B cell (primary cell): ENCODE data around the gene POLR2A. TPM values are rescaled to one million over a fixed set of nuclear protein-coding genes. Genes with fewer than 3 reads are reported as not detected.

Source experiments
- ATAC-seq: fragments of 200-7000 bp; cut with Tn5 transposase; one replicate; pipeline ENCODE4 v1.10.0; 2021; ENCODE audit warnings: low read depth, mild to moderate bottlenecking, moderate number of reproducible peaks, moderate library complexity
- CTCF ChIA-PET: fragments of 350-600 bp; sonication (Branson Sonifier 250); formaldehyde crosslinking; loops from one replicate; lab custom pipeline; 2021; ENCODE audit warnings: antibody characterized with exemption, inconsistent platforms; lab: Charles Lee
- POLR2A ChIA-PET: fragments of 350-600 bp; sonication (Branson Sonifier 250); formaldehyde crosslinking; loops from one replicate; lab custom pipeline; 2021; ENCODE audit warnings: antibody characterized with exemption; lab: Charles Lee
- DNase-seq: peaks from one replicate; pipeline ENCODE4 v3.0.0; 2013
- H2AFZ ChIP-seq: 2 replicates; pipeline ENCODE4 v1.6.1; 2012; ENCODE audit warnings: mild to moderate bottlenecking, low read depth, low read length; ENCODE audit not compliant: insufficient read depth, poor library complexity, severe bottlenecking
- H3K27ac ChIP-seq, 2 donors: 1 replicate in 1 of 2; 2 replicates in 1 of 2; pipeline ENCODE4 v1.5.1; 2012 to 2013; ENCODE audit warnings: low read length in 2 of 2, mild to moderate bottlenecking in 2 of 2, moderate library complexity in 1 of 2
- H3K27me3 ChIP-seq, 4 experiments: fragments of 200-600 bp in 1 of 4; sonication (generic) in 1 of 4; replicated peaks in 1 of 4; 1 replicate in 2 of 4; 2 replicates in 2 of 4; pipeline versions ENCODE4 v1.6.1 to v1.7.0; 2013 to 2016; ENCODE audit warnings: low read length in 3 of 4, mild to moderate bottlenecking in 2 of 4, mixed read lengths in 1 of 4, moderate library complexity in 1 of 4; ENCODE audit not compliant: insufficient read depth in 4 of 4, control insufficient read depth in 3 of 4; ENCODE audit errors: control extremely low read depth in 1 of 4
- H3K36me3 ChIP-seq, 2 experiments: replicated peaks in 1 of 2; 1 replicate in 1 of 2; 2 replicates in 1 of 2; pipeline versions ENCODE4 v1.6.1 to v1.7.1; 2013; ENCODE audit warnings: low read length in 1 of 2; ENCODE audit not compliant: insufficient read depth in 2 of 2, control insufficient read depth in 1 of 2; ENCODE audit errors: control extremely low read depth in 1 of 2, extremely low read depth in 1 of 2
- H3K4me1 ChIP-seq, 2 donors: fragments of 200-600 bp in 1 of 2; sonication (generic) in 1 of 2; 1 replicate in 1 of 2; 2 replicates in 1 of 2; pipeline versions ENCODE4 v1.5.1 to v1.6.1; 2013 to 2017; ENCODE audit warnings: low read length in 2 of 2; ENCODE audit not compliant: control insufficient read depth in 2 of 2, insufficient read depth in 2 of 2
- H3K4me2 ChIP-seq: replicated peaks from 2 replicates; pipeline ENCODE3; 2012; ENCODE audit warnings: mild to moderate bottlenecking, low read depth, low read length; ENCODE audit not compliant: poor library complexity, severe bottlenecking
- H3K4me3 ChIP-seq, 5 experiments: fragments of 200-600 bp in 1 of 5; sonication (generic) in 1 of 5; 1 replicate in 3 of 5; 2 replicates in 2 of 5; pipeline versions ENCODE4 v1.5.1 to v1.7.0; 2011 to 2016; ENCODE audit warnings: low read length in 4 of 5, mild to moderate bottlenecking in 4 of 5, low read depth in 2 of 5, control low read depth in 1 of 5, moderate library complexity in 1 of 5; ENCODE audit not compliant: insufficient read depth in 1 of 5; ENCODE audit errors: control extremely low read depth in 1 of 5, extremely low read depth in 1 of 5
- H3K79me2 ChIP-seq: fragments of 200-600 bp; sonication (generic); one replicate; pipeline ENCODE4 v1.6.0; 2016; ENCODE audit warnings: low read length; ENCODE audit not compliant: control insufficient read depth, insufficient read depth
- H3K9ac ChIP-seq: fragments of 200-600 bp; sonication (generic); 2 replicates; pipeline ENCODE4 v1.6.1; 2017; ENCODE audit warnings: mild to moderate bottlenecking, low read length, moderate library complexity
- H3K9me3 ChIP-seq, 3 donors: one replicate each; pipeline versions ENCODE4 v1.6.1 to v1.7.1; 2013; ENCODE audit warnings: low read length in 2 of 3; ENCODE audit not compliant: control insufficient read depth in 2 of 3, insufficient read depth in 1 of 3; ENCODE audit errors: control extremely low read depth in 1 of 3
- H4K20me1 ChIP-seq: 2 replicates; pipeline ENCODE4 v1.6.0; 2012; ENCODE audit warnings: mild to moderate bottlenecking, low read length; ENCODE audit not compliant: insufficient read depth, control insufficient read depth, poor library complexity, severe bottlenecking
- H3K27ac Mint-ChIP-seq: one replicate; pipeline ENCODE4 v1.8.0; 2021; ENCODE audit warnings: mixed read lengths
- H3K27me3 Mint-ChIP-seq: one replicate; pipeline ENCODE4 v1.8.0; 2021; ENCODE audit warnings: mixed read lengths
- H3K4me1 Mint-ChIP-seq: one replicate; pipeline ENCODE4 v1.8.0; 2021; ENCODE audit warnings: mixed read lengths
- H3K4me3 Mint-ChIP-seq: one replicate; pipeline ENCODE4 v1.8.0; 2021; ENCODE audit warnings: mixed read lengths
- H3K9me3 Mint-ChIP-seq: one replicate; pipeline ENCODE4 v1.8.0; 2022; ENCODE audit warnings: mixed read lengths; ENCODE audit not compliant: insufficient read depth
- CTCF ChIP-seq: fragments of 200-600 bp; IDR thresholded peaks from one replicate; pipeline ENCODE4 v1.8.0; 2022; ENCODE audit warnings: antibody characterized with exemption, mild to moderate bottlenecking
- EZH2 ChIP-seq: IDR thresholded peaks from 2 replicates; pipeline ENCODE4 v1.6.1; 2012; ENCODE audit warnings: borderline replicate concordance, low read depth, mild to moderate bottlenecking, moderate library complexity, low read length; ENCODE audit not compliant: insufficient read depth, poor library complexity, severe bottlenecking
- WGBS: methylation state at CpG from one replicate; pipeline ENCODE4 v1.1.5; 2013; ENCODE audit warnings: missing lambda C conversion rate; ENCODE audit not compliant: insufficient coverage; 5-methylcytosine and 5-hydroxymethylcytosine counted together
- intact Hi-C: fragments of 100-400 bp; cut with micrococcal nuclease; formaldehyde crosslinking; loops from one replicate; pipeline ENCODE4 v1.10.0; 2022
- polyA plus RNA-seq: library from polyadenylated mRNA; depleted of rRNA; stranded (reverse); fragments of >200 nt; gene quantifications from 2 replicates; pipeline ENCODE4 v1.2.3, GENCODE V29; 2012
- total RNA-seq, 2 donors: library from RNA; stranded (reverse); fragments of 120-200 nt in 1 of 2; gene quantifications; 1 replicate in 1 of 2; 2 replicates in 1 of 2; pipeline versions ENCODE4 v1.2.3 to v1.2.4, GENCODE V29; 2013 to 2022

The POLR2A gene
- total and polyA plus RNA-seq, 2 donors (not counting 1 experiment from before 2014, with no cell fraction given): 56.5 to 225 TPM

DNA sequence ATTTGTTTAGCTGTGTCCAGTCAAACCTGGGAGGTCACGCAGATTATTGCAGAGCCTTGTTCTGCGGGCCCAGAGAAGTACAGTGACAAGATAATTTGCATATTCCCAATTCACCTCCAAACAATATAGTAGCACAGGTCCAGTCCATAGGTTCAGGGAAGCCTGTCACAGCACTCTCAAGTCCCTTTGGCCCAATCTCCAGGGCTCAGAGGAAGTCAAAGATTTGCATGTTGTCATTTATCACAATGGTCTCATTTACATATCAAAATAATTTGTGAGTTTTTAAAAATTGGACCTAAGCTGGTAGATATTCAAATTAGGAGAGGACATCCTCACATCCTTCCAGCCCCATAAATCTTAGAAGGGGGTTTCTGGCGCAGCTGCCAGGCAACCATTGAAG is 16.7 kb upstream of the POLR2A start:
- ChIA-PET POLR2A (no interaction called here), CTCF (interaction anchor here (0.7 kb wide), 1 partner anchor 19 kb away, joined by 3 read pairs; no protein-coding TSS in a partner anchor)
- Histone ChIP-seq H3K9me3 (no peaks in the 10 kb centered on the region), H3K9ac (no peak overlapping the region), H3K4me3 (no peak overlapping the region), H3K4me1 (peaks cover 8 to 21% of the 10 kb centered on the region in 2 donors), H3K79me2 (peaks cover 41% of the 10 kb centered on the region), H3K27me3 (no peaks in the 10 kb centered on the region), H4K20me1 (peaks cover 46% of the 10 kb centered on the region), H2AFZ (no peak overlapping the region), H3K4me2 (peak overlapping the region; percentile 11), H3K36me3 (peaks cover 0 to 28% of the 10 kb centered on the region in 2 experiments), H3K27ac (no peak overlapping the region)
- no peaks in the 10 kb centered on the region for H3K27me3 Mint-ChIP-seq
- peak overlapping the region; percentile 61 for H3K27ac Mint-ChIP-seq
- H3K4me3 Mint-ChIP-seq: no peak overlapping the region
- DNase-seq (no peak), ATAC-seq (no peak)
- TF ChIP-seq CTCF (no peak), EZH2 (no peak)
- intact Hi-C loops: no loop called here
- no peaks in the 10 kb centered on the region for H3K9me3 Mint-ChIP-seq
- 89% methylated on average over 3 of the region's 3 CpGs for WGBS
- peaks cover 26% of the 10 kb centered on the region for H3K4me1 Mint-ChIP-seq

DNA sequence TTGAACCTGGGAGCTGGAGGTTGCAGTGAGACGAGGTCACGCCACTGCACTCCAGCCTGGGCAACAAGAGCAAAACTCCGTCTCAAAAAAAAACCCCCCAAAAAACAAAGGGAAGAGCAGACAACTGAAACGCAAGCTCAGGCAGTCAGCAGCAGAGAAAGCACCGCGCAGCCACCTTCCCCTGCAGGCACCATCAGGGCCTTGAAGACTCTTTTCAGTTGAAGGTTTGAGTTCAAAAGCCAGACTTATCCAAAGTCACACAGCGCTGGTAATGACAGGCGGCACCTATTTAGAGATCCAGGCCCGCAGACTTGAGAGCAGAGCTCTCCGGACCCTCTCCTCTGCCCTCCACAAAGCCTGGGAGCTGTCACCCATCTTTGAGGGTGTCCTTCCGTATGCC is 15.9 kb upstream of the POLR2A start:
- Mint-ChIP-seq H3K27ac (no peak overlapping the region), H3K4me3 (no peak overlapping the region), H3K9me3 (no peaks in the 10 kb centered on the region), H3K4me1 (peaks cover 27% of the 10 kb centered on the region), H3K27me3 (no peaks in the 10 kb centered on the region)
- Histone ChIP-seq H4K20me1 (peaks cover 51% of the 10 kb centered on the region), H3K36me3 (peaks cover 0 to 23% of the 10 kb centered on the region in 2 experiments), H3K9me3 (no peaks in the 10 kb centered on the region), H2AFZ (no peak overlapping the region), H3K79me2 (peaks cover 45% of the 10 kb centered on the region), H3K9ac (no peak overlapping the region), H3K27ac (no peak overlapping the region), H3K4me2 (no peak overlapping the region), H3K4me1 (peaks cover 8 to 21% of the 10 kb centered on the region in 2 donors), H3K27me3 (no peaks in the 10 kb centered on the region), H3K4me3 (no peak overlapping the region)
- intact Hi-C loops: no loop called here
- no peak for TF ChIP-seq CTCF
- no peak for TF ChIP-seq EZH2
- CTCF ChIA-PET: interaction anchor here (0.7 kb wide), 1 partner anchor 18 kb away, joined by 3 read pairs; no protein-coding TSS in a partner anchor
- 92% methylated on average over 9 of the region's 11 CpGs for WGBS
- ATAC-seq (no peak), DNase-seq (no peak)
- POLR2A ChIA-PET: no interaction called here
